ENCODE measurements around the gene SCAANT1.
A peak's percentile ranks its signal among the peaks of the same experiment; 100 is the strongest.

SCAANT1 gene

DNA sequence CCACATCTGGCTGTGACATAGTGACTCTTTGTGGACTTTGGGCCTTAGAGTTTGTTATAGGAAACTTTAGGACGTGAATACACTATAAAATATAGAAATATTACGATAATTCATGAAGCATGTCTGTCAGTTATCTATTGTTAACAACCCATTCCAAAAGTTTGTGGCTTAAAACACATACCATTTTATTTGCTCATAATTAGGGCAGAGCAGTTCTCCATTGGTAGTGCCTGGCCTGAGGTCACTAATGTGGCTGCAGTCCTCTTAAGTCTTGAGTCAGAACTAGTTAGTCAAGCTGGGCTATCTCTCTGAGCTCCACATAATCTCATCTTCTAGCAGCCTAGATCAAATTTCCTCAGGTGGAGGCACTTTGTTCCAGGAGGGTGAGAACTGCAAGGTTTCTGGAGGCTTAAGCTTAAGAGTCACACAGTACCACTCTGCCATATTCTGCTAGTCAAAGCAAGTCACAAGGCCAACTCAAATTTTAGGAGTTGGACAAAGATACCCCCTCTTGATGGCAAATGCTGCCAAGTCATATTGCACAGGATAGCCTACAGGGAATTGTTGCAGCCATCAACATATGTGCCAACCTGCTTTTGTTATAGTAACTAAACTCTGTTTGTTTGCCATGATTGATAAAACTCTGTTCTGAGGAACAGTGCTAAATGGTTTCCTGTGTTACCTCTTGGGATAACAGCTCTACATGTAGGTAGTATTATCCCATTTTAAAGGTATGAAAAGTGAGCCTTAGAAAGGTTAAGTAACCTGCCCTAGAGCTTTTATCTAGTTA, 39.9 kb downstream of the SCAANT1 start:
- TF ChIP-seq GATA2 (IDR thresholded peaks at IDR 0.05; ENCODE audit: low read depth, low read length): no peak

DNA sequence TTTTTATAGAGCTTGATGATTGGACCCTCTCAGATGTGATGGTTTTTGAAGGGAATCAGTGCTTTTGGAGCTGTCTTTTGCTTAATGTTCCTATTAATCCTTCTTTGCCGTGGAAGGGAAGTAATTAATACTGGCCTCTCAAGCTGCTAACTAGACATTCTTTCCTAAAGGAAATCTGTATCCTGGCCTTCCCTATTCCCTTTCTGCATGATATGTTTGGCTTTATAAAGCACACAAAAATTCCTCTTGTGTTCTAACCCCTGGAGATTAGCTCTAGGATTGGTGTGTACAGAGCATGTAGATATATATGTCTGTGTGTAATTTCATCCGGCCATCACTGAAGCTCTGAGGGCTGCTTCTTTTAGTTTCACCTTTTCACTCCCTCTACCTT, 41.6 kb downstream of the SCAANT1 start:
- TF ChIP-seq GATA3 (IDR thresholded peaks at IDR 0.05; ENCODE audit: low read depth, low read length) (no peak), GATA2 (IDR thresholded peaks at IDR 0.05; ENCODE audit: low read depth, low read length) (no peak)

DNA sequence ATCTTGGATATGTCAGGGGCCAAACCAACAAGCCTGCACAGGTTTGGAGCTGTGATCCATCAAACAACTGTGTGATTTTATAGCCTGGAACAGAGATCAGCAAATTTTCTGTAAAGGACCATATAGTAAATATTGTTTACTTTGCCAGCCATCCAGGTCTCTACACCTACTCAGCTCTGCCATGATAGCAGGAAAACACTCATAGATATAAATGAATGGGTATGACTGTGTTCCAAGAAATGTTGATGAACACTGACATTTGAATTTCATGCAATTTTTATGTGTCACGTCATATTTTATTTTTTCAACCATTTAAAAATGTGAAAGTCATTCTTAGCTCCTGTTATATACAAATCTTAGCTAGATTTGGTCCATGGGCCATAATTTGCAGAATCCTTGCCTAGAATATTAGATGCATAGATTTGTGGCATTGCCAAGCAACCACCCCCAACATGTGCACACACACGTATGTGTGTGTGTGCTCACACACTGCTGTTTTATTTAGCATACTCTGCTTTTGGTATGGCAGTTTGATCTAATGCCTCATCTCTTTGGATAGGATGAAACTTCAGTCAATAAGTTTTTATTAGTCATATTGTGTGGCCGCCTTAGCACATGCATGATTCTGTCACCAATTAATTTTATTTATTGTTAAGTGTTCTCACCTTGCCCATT, 42.1 kb downstream of the SCAANT1 start:
- TF ChIP-seq GATA2 (IDR thresholded peaks at IDR 0.05; ENCODE audit: low read depth, low read length): no peak
- TF ChIP-seq GATA3 (IDR thresholded peaks at IDR 0.05; ENCODE audit: low read depth, low read length): no peak

DNA sequence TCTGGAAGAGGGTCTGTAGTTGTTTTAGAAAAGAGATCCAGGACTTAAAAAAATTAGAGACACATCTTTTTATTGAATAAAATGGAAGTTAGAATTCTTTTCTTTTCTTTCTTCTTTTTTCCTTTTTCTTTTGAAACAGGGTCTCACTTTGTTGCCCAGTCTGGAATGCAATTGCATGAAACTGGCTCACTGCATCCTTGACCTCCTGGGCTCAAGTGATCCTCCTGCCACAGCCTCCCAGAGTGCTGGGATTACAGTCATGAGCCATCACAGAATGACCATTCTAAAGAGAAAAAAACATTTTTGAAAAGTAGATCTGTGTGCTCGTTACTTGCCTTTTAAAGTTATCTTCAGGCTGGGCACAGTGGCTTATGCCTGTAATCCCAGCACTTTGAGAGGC, 45.0 kb downstream of the SCAANT1 start:
- TF ChIP-seq GATA2 (IDR thresholded peaks at IDR 0.05; ENCODE audit: low read depth, low read length) (no peak), GATA3 (IDR thresholded peaks at IDR 0.05; ENCODE audit: low read depth, low read length) (no peak)

DNA sequence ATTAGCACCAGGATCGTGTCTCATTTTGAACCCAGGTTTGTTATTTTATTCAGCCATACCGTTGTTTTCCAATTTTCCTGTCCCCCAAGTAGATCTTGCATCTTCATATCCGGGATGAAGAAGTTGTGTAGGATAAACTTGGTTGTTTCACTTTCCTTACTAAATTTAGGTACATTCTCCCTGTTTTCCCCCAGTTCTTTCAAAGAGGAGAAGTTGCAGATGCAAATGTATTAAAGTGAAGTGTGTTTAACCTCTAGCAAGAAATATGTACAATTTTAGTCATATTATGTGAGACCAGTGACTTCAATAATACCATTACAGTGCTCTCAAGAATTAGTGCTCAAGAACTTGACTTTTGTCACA, 47.2 kb downstream of the SCAANT1 start:
- TF ChIP-seq GATA2 (IDR thresholded peaks at IDR 0.05; ENCODE audit: low read depth, low read length) (no peak), GATA3 (IDR thresholded peaks at IDR 0.05; ENCODE audit: low read depth, low read length) (no peak)

DNA sequence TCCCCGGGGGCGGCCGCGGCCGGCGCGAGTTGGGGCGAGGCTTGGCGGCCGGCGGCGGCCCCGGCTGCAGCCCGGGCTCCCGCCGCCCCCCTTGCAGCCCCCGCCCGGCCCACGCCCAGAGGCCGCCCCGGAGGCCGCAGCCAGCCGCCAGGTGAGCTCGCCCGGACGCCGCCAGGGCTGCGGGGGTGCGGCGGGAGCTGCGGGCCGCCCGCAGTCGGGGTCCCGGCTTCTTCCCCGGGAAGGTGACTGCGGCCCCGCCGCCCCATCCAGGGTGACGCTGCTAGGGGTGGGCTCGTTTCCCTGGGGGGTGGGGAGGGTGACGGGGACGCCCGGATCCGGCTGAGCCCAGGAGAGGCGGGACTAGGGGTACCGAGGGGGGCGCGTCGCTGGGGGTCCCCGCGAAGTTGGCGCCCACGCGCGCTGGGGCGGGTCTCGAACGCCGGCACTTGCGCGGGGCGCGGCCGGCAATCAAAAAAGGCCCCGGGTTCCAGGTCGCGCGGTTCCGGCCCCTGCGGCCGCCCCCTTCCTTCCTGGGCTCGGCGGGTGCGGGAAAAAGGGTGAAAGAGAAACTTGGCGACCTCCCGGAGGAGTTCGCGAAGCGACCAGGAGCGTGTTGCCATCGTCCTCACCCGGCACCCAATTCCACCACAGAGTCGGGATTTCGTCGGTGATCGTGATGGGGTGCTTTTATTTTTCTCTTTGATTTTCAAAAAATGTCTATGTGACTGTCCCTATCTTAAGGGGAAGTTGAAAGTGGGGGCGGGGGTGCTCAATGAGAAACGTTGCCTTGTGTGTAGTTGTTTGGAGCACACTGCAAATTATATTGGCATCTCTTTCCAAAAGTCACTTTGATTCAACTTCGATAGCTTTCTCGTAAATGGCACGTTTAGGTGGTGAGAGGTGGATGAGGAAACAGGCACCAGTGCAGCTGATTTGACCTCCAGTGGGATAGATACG, 47.9 kb downstream of the SCAANT1 start:
- no peak for TF ChIP-seq GATA3 (IDR thresholded peaks at IDR 0.05; ENCODE audit: low read depth, low read length)
- no peak for TF ChIP-seq GATA2 (IDR thresholded peaks at IDR 0.05; ENCODE audit: low read depth, low read length)

DNA sequence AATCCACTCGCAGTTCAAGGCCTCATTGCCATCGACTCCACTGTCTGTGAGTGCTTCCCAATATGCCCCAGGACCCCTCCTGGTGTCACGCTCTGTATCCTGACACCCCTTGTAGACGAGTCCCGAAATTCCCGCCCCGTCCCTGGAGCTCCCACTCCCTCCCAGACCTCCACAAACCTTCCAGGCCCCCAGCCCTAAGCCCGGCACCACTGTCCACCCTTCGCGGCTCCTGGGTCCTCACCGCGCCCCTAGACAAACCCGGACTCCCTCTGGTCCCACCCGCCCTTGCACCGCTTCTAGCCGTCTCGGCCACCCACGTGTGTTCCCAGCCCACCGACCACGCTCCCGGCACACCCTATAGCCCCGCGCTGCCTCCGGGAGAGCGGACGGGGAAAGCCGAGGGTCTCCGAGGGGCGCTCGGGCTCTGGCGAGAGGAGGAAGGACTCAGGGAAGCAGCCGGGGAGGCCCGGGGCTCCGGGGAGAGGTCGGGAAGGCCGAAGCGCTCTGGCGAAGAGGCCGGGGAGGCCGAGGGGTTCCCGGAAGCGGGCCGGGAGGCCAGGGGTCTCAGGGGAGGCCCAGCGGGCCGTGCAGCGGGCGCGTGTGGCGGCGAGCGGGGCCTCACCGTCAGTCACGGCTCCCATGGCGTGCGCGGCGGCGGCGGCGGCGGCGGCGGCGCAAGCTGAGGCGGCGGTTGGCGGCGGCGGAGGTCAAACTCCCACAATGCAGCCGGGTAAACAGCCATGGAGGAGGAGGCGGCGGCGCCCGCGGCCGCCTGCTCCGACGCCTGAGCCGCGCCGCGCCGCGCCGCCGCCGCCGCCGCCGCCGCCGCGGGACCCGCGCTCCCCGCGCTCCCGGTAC, 48.8 kb downstream of the SCAANT1 start, which contains the start of the genes ATXN7 and THOC7:
Gene ATXN7, plus strand, starts transcription at position 718 of the 858 bp plus-strand sequence. CDS start 48,732 bp downstream, outside the sequence.
Gene THOC7, minus strand, starts transcription at position 656 of the 858 bp plus-strand sequence. Its CDS starts 15 bp downstream, at position 641.
- TF ChIP-seq GATA2 (IDR thresholded peaks at IDR 0.05; ENCODE audit: low read depth, low read length) (no peak), GATA3 (IDR thresholded peaks at IDR 0.05; ENCODE audit: low read depth, low read length) (no peak)

DNA sequence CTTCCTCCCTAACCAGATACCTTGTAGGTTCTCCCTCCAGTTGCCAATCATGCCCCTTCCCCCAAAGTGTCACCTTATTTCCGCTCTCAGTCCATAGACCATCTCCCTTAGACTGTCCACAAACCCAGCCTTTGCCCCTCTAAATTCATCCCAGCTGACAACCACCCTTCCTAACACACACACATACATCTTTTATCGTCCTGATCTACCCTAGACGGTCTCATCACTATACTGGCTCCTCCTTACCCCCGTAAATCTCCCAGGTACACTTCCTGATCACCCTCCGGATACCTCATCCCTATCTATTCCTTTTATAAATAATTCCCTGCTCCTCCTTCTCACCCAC, 49.4 kb downstream of the SCAANT1 start:
- no peak for TF ChIP-seq GATA3 (IDR thresholded peaks at IDR 0.05; ENCODE audit: low read depth, low read length)
- TF ChIP-seq GATA2 (IDR thresholded peaks at IDR 0.05; ENCODE audit: low read depth, low read length): peak; percentile 58

All from SH-SY5Y (cell line).